NB4 (cell line): ENCODE data around the gene CDK17.

Experiments used
- POLR2A ChIP-seq: IDR thresholded peaks from 2 replicates; pipeline ENCODE4 v1.6.1; 2011; ENCODE audit warnings: mild to moderate bottlenecking; ENCODE audit not compliant: insufficient read length; ENCODE audit errors: extremely low read depth
- TF ChIP-seq, protein P1 (sequence below): IDR thresholded peaks from one replicate; pipeline ENCODE4 v1.5.1; 2012; ENCODE audit warnings: low read depth, low read length

DNA sequence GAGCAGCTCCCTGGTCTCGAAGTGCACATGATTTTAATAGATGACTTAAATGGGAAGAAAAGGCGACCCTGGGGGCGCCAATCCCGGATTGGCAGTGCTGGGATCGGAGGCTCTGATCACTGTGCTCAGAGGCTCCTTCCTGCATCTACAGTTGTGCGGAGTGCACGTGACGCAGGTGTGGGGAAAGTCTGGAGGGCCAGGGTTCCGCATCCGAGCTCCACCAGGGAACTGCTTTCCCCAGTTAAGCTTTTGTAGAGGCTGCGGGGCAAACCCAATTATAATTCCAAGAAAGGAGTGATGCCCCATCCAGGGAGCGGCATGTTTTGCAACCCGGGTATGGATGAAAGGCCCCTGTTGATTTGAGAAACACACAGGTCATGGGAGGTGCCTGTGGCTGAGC is 169.6 kb downstream of the CDK17 start:
- TF ChIP-seq, protein P1, sequence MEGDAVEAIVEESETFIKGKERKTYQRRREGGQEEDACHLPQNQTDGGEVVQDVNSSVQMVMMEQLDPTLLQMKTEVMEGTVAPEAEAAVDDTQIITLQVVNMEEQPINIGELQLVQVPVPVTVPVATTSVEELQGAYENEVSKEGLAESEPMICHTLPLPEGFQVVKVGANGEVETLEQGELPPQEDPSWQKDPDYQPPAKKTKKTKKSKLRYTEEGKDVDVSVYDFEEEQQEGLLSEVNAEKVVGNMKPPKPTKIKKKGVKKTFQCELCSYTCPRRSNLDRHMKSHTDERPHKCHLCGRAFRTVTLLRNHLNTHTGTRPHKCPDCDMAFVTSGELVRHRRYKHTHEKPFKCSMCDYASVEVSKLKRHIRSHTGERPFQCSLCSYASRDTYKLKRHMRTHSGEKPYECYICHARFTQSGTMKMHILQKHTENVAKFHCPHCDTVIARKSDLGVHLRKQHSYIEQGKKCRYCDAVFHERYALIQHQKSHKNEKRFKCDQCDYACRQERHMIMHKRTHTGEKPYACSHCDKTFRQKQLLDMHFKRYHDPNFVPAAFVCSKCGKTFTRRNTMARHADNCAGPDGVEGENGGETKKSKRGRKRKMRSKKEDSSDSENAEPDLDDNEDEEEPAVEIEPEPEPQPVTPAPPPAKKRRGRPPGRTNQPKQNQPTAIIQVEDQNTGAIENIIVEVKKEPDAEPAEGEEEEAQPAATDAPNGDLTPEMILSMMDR = no peak
- no peak for TF ChIP-seq POLR2A
